ENCODE results near the gene METAP2. TPM values are rescaled to one million over a fixed set of nuclear protein-coding genes. Genes with fewer than 3 reads are reported as not detected.

Gene METAP2
- polyA plus RNA-seq, 1 of the 3 experiments (the other 2 are of a cell fraction): 35.8 TPM

GRCh38 chr12:95545303-95545702 is 71.4 kb downstream of the METAP2 start:
- CTCF ChIA-PET: interaction anchor here (1.3 kb wide), 1 partner anchor 11 kb away, joined by 14 read pairs; no protein-coding TSS in a partner anchor
- no peaks in the 10 kb centered on the region for H3K9me2 ChIP-seq
- H3K9ac ChIP-seq: no peak overlapping the region
- no peaks in the 10 kb centered on the region; a peak in 1 of 4 replicates for H3K4me1 ChIP-seq (ENCODE audit: control insufficient read depth in 1 of 2, insufficient read depth in 2 of 2, low read depth in 1 of 2, low read length in 1 of 2)
- no peak overlapping the region for H2AFZ ChIP-seq (ENCODE audit: low read depth)
- no peaks in the 10 kb centered on the region for H3K36me3 ChIP-seq (replicated peaks in 1 of 2; ENCODE audit: control insufficient read depth in 1 of 2, insufficient read depth in 2 of 2, low read length in 1 of 2)
- no peak overlapping the region for H3K4me2 ChIP-seq
- TF ChIP-seq NFIC (IDR thresholded peaks at IDR 0.05; ENCODE audit: borderline replicate concordance) (no peak), POLR2AphosphoS5 (IDR thresholded peaks at IDR 0.05; ENCODE audit: low read depth, low read length) (no peak), YY1 (IDR thresholded peaks at IDR 0.05; ENCODE audit: low read depth) (no peak), GATA2 (CRISPR knock-in tag; IDR thresholded peaks at IDR 0.05) (no peak), MXI1 (IDR thresholded peaks at IDR 0.05; ENCODE audit: low read depth, low read length) (no peak), TAF1 (IDR thresholded peaks at IDR 0.05; ENCODE audit: borderline replicate concordance, low read depth, low read length) (no peak), USF2 (IDR thresholded peaks at IDR 0.05; ENCODE audit: borderline replicate concordance, low read depth, low read length) (no peak), TCF12 (IDR thresholded peaks at IDR 0.05) (no peak), MEF2A (IDR thresholded peaks at IDR 0.05; ENCODE audit: borderline replicate concordance, low read depth) (no peak), CHD2 (IDR thresholded peaks at IDR 0.05; ENCODE audit: low read length, partially characterized antibody) (no peak), GABPA (IDR thresholded peaks at IDR 0.05; ENCODE audit: low read depth) (no peak), JUND (IDR thresholded peaks at IDR 0.05) (no peak), SIN3A (IDR thresholded peaks at IDR 0.05; ENCODE audit: borderline replicate concordance, low read depth, low read length) (no peak), RCOR1 (IDR thresholded peaks at IDR 0.05; ENCODE audit: low read length) (no peak), FOXJ3 (CRISPR knock-in tag; IDR thresholded peaks at IDR 0.05) (no peak)
- TF ChIP-seq, protein P1, sequence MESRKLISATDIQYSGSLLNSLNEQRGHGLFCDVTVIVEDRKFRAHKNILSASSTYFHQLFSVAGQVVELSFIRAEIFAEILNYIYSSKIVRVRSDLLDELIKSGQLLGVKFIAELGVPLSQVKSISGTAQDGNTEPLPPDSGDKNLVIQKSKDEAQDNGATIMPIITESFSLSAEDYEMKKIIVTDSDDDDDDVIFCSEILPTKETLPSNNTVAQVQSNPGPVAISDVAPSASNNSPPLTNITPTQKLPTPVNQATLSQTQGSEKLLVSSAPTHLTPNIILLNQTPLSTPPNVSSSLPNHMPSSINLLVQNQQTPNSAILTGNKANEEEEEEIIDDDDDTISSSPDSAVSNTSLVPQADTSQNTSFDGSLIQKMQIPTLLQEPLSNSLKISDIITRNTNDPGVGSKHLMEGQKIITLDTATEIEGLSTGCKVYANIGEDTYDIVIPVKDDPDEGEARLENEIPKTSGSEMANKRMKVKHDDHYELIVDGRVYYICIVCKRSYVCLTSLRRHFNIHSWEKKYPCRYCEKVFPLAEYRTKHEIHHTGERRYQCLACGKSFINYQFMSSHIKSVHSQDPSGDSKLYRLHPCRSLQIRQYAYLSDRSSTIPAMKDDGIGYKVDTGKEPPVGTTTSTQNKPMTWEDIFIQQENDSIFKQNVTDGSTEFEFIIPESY (IDR thresholded peaks at IDR 0.05; ENCODE audit: borderline replicate concordance, low read depth): no peak
- H3K79me2 ChIP-seq (ENCODE audit: insufficient read depth): no peaks in the 10 kb centered on the region
- no peaks in the 10 kb centered on the region for H3K27me3 ChIP-seq (ENCODE audit: insufficient read depth)
- no peak for DNase-seq
- H3F3A ChIP-seq (replicated peaks; ENCODE audit: insufficient read depth): peaks cover 7% of the 10 kb centered on the region
- POLR2A ChIA-PET: no interaction called here
- H4K20me1 ChIP-seq (ENCODE audit: insufficient read depth): no peaks in the 10 kb centered on the region
- H3K9me3 ChIP-seq: no peaks in the 10 kb centered on the region
- WGBS (ENCODE audit: low lambda C conversion rate): 86% methylated on average over 4 of the region's 4 CpGs
- H3K27ac ChIP-seq (ENCODE audit: low read depth in 2 of 2, low read length in 1 of 2): no peak overlapping the region; a peak in 1 of 4 replicates
- H3K4me3 ChIP-seq (ENCODE audit: low read depth in 2 of 2, low read length in 1 of 2): no peak overlapping the region

All from SK-N-SH (cell line).